HG03095 (cell line): ENCODE results near the gene DDX10.

Source experiments
- ATAC-seq: cut with Tn5 transposase; IDR thresholded peaks from one replicate; pipeline ENCODE4 v1.9.1; 2021; ENCODE audit warnings: moderate library complexity; ENCODE audit not compliant: unreplicated experiment

DDX10 gene

GRCh38 chr11:108929241-108929640, 264.4 kb downstream of the DDX10 start:
- no peak for ATAC-seq

GRCh38 chr11:108931168-108931567, 266.3 kb downstream of the DDX10 start:
- no peak for ATAC-seq

- ATAC-seq, result no peak
Observed at GRCh38 chr11:108933630-108934029, 268.8 kb downstream of the DDX10 start.

GRCh38 chr11:108934289-108934688, 269.4 kb downstream of the DDX10 start:
- no peak for ATAC-seq

GRCh38 chr11:108934696-108935095, 269.8 kb downstream of the DDX10 start:
- ATAC-seq, result no peak

- no peak for ATAC-seq
Observed at GRCh38 chr11:108937746-108938145, 272.9 kb downstream of the DDX10 start.

- ATAC-seq, result no peak
Observed at GRCh38 chr11:108938604-108939003, 273.7 kb downstream of the DDX10 start.

- no peak for ATAC-seq
Observed at GRCh38 chr11:108939135-108939534, 274.3 kb downstream of the DDX10 start.

- ATAC-seq, result no peak
Observed at GRCh38 chr11:108943853-108944252, 279.0 kb downstream of the DDX10 start.

- no peak for ATAC-seq
Observed at GRCh38 chr11:108944471-108945178, 279.8 kb downstream of the DDX10 start.

- no peak for ATAC-seq
Observed at GRCh38 chr11:108945341-108945740, 280.5 kb downstream of the DDX10 start.

- no peak for ATAC-seq
Observed at GRCh38 chr11:108947654-108948570, 283.0 kb downstream of the DDX10 start.

GRCh38 chr11:108958368-108959104, 293.7 kb downstream of the DDX10 start:
- no peak for ATAC-seq

- no peak for ATAC-seq
Observed at GRCh38 chr11:108959105-108959761, 294.4 kb downstream of the DDX10 start.

GRCh38 chr11:108959874-108960273, 295.0 kb downstream of the DDX10 start:
- no peak for ATAC-seq

- no peak for ATAC-seq
Observed at GRCh38 chr11:108960501-108960900, 295.6 kb downstream of the DDX10 start.

GRCh38 chr11:108961095-108961494, 296.2 kb downstream of the DDX10 start:
- ATAC-seq, result no peak

- no peak for ATAC-seq
Observed at GRCh38 chr11:108963118-108963517, 298.2 kb downstream of the DDX10 start.

GRCh38 chr11:108965306-108966001, 300.6 kb downstream of the DDX10 start:
- ATAC-seq, result no peak

GRCh38 chr11:108966206-108966605, 301.3 kb downstream of the DDX10 start:
- no peak for ATAC-seq
